IPS-18a (cell line): ENCODE data around the gene CETN1.

ENCODE experiments used
- H3K27ac ChIP-seq: one replicate; pipeline ENCODE4 v1.5.1; 2013; ENCODE audit warnings: low read length
- H3K27me3 ChIP-seq: one replicate; pipeline ENCODE4 v1.6.1; 2013; ENCODE audit warnings: mild to moderate bottlenecking, low read length; ENCODE audit not compliant: control insufficient read depth, insufficient read depth
- H3K36me3 ChIP-seq: one replicate; pipeline ENCODE4 v1.6.1; 2013; ENCODE audit warnings: low read depth, low read length; ENCODE audit not compliant: control insufficient read depth
- H3K4me1 ChIP-seq: one replicate; pipeline ENCODE4 v1.6.1; 2013; ENCODE audit warnings: low read depth, low read length; ENCODE audit not compliant: control insufficient read depth
- H3K4me3 ChIP-seq: one replicate; pipeline ENCODE4 v1.5.1; 2013; ENCODE audit warnings: low read length
- H3K9ac ChIP-seq: one replicate; pipeline ENCODE4 v1.6.1; 2013; ENCODE audit warnings: mild to moderate bottlenecking, low read length, moderate library complexity
- H3K9me3 ChIP-seq: one replicate; pipeline ENCODE4 v1.6.1; 2013; ENCODE audit warnings: low read depth, low read length; ENCODE audit not compliant: control insufficient read depth

Gene CETN1

DNA sequence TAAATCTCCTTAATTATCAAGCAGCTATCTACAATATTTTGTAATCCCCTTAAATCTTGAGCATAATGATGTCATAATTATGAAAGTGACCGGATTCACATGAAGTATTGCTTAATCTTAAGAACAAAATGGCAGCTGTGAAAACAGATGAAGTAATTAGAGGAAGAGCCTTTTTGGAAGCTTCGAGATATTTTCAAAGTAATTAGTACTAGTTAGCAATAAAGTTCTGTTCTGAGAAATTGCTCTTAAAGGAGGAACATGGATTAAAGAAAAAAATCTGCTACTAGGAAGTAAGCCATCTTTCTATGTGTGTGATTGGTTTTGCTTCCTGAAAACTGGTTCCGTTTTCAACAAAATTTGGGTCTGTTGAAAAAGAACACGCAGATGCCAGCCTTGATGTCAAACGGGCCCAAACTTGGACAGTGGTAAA, 34.9 kb downstream of the CETN1 start:
- H3K9ac ChIP-seq = no peak overlapping the region
- H3K27me3 ChIP-seq = no peaks in the 10 kb centered on the region
- H3K36me3 ChIP-seq = no peaks in the 10 kb centered on the region
- H3K27ac ChIP-seq = no peak overlapping the region
- H3K4me3 ChIP-seq = no peak overlapping the region
- H3K4me1 ChIP-seq = no peaks in the 10 kb centered on the region
- H3K9me3 ChIP-seq = no peaks in the 10 kb centered on the region

- Histone ChIP-seq H3K4me3 (no peak overlapping the region), H3K36me3 (no peaks in the 10 kb centered on the region), H3K9ac (no peak overlapping the region), H3K9me3 (no peaks in the 10 kb centered on the region), H3K27me3 (no peaks in the 10 kb centered on the region), H3K27ac (no peak overlapping the region), H3K4me1 (no peaks in the 10 kb centered on the region)
These were observed 35.6 kb downstream of the CETN1 start for GRCh38 chr18:615773-616172.

DNA sequence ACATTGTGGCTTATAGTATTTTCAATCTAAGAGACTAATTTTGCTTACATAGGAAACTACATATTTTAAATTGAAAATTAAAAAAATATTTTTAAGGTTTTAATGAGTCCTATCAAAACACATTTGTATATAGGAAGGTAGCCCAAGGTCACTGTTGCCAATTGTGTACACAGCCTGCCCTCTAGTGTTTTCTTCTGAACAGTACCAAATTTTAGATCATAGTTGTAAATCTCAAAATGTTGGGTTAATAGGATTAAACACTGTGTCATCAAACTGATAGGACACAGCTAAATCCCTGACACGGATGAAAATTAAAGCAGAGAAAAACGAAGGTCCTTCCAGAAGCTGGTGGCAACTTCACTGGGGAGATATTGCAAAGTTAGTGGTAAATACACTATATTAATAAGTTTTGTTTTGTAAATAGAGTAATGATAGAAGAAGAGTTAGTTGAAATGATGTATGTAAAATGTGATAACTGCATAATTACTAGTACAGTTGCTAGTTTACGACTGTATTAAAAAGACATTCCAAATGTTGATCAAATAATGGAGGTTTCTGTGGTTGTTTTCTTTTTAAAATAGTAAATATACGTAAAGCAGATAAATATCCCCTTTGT, 36.3 kb downstream of the CETN1 start:
- no peak overlapping the region for H3K4me3 ChIP-seq
- H3K27ac ChIP-seq = no peak overlapping the region
- H3K4me1 ChIP-seq = no peaks in the 10 kb centered on the region
- H3K27me3 ChIP-seq = no peaks in the 10 kb centered on the region
- no peaks in the 10 kb centered on the region for H3K9me3 ChIP-seq
- no peaks in the 10 kb centered on the region for H3K36me3 ChIP-seq
- H3K9ac ChIP-seq = no peak overlapping the region

- Histone ChIP-seq H3K27me3 (no peaks in the 10 kb centered on the region), H3K4me1 (no peaks in the 10 kb centered on the region), H3K27ac (no peak overlapping the region), H3K36me3 (no peaks in the 10 kb centered on the region), H3K9ac (no peak overlapping the region), H3K9me3 (no peaks in the 10 kb centered on the region), H3K4me3 (no peak overlapping the region)
These were observed 37.9 kb downstream of the CETN1 start for GRCh38 chr18:617970-618504.

DNA sequence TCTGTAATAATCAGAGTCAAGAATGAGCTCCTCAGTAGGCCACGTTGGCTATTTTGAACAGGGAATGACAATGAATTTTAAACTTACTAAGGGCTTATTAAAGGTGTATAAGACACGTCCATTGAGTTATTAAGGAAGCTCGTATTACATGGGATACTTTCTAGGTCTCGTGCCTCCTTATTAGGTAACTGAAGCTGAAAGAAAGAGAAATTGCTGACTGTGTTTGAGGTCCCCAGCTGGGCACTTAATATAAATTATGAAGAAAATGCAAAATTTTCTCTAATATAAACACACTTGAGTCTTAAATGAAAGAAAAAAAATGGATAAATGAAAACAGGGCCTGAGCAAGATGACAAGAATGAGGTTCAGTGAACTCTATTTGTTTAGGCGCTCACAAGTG, 38.4 kb downstream of the CETN1 start:
- Histone ChIP-seq H3K9ac (no peak overlapping the region), H3K36me3 (no peaks in the 10 kb centered on the region), H3K27me3 (no peaks in the 10 kb centered on the region), H3K9me3 (no peaks in the 10 kb centered on the region), H3K4me1 (no peaks in the 10 kb centered on the region), H3K4me3 (no peak overlapping the region), H3K27ac (no peak overlapping the region)

- no peaks in the 10 kb centered on the region for H3K27me3 ChIP-seq
- H3K27ac ChIP-seq = no peak overlapping the region
These were observed 41.3 kb downstream of the CETN1 start for GRCh38 chr18:621291-622043.

GRCh38 chr18:622289-622688, 42.1 kb downstream of the CETN1 start:
- Histone ChIP-seq H3K36me3 (no peaks in the 10 kb centered on the region), H3K4me3 (no peak overlapping the region), H3K4me1 (no peaks in the 10 kb centered on the region), H3K27ac (no peak overlapping the region), H3K27me3 (no peaks in the 10 kb centered on the region), H3K9ac (no peak overlapping the region), H3K9me3 (no peaks in the 10 kb centered on the region)

More at GRCh38 chr18:621291-622043, 41.3 kb downstream of the CETN1 start:
- Histone ChIP-seq H3K36me3 (no peaks in the 10 kb centered on the region), H3K9me3 (no peaks in the 10 kb centered on the region), H3K9ac (no peak overlapping the region), H3K4me1 (no peaks in the 10 kb centered on the region), H3K4me3 (no peak overlapping the region)

DNA sequence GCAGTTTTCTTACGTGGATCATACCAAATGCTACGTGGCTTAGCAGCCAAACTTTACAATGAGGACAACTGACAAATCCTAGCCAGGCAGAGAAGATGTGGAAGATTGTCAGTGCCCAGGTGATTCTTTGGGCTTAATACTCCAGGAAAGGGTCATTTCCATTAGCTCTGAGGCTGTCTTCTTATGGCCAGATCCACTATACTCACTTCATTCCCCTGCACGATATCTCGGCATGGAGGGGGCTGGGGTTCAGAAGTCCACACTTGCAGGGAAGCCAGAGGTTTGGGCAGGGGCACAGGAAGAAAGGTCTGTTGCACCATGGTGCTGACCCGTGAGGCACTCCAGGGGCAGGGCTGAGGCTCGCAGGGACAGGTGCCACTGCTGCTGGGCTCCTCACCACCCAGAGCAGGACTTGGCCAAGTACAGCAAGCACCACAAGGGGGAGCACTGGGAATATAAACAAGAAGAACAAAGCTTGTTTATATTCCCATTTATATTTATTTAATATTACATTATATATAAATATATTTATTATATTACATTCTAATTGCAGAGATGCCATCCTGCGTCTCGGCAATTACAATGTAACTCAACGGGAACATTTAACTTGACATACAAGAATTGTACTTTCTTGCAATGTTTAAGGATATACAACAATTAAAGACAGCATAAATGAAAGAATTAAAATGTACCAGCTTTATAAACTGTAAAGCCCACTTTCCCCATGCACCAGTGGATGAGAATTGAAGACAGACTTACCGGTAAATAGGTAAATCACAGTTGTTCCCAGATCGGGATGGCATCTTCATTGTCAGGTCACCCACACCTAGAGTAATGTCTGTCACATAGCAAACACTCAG, 43.8 kb downstream of the CETN1 start:
- Histone ChIP-seq H3K9ac (no peak overlapping the region), H3K9me3 (no peaks in the 10 kb centered on the region), H3K4me3 (no peak overlapping the region), H3K4me1 (no peaks in the 10 kb centered on the region), H3K27me3 (no peaks in the 10 kb centered on the region), H3K27ac (no peak overlapping the region), H3K36me3 (no peaks in the 10 kb centered on the region)

DNA sequence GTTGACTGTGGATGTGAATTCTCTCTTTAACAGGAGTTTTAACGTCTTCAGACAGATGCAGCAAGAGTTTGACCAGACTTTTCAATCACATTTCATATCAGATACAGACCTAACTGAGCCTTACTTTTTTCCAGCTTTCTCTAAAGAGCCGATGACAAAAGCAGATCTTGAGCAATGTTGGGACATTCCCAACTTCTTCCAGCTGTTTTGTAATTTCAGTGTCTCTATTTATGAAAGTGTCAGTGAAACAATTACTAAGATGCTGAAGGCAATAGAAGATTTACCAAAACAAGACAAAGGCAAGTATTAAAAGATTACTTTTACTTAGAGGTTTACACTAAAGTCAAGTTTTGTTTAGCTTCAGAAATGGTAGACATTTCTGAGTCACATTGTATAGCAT, 47.1 kb downstream of the CETN1 start:
- H3K27ac ChIP-seq = no peak overlapping the region
- H3K4me1 ChIP-seq = peaks cover 4% of the 10 kb centered on the region
- H3K4me3 ChIP-seq = no peak overlapping the region
- H3K27me3 ChIP-seq = no peaks in the 10 kb centered on the region
- no peaks in the 10 kb centered on the region for H3K36me3 ChIP-seq
- no peaks in the 10 kb centered on the region for H3K9me3 ChIP-seq
- no peak overlapping the region for H3K9ac ChIP-seq

- Histone ChIP-seq H3K9me3 (no peaks in the 10 kb centered on the region), H3K4me1 (peaks cover 4% of the 10 kb centered on the region), H3K9ac (no peak overlapping the region), H3K27me3 (no peaks in the 10 kb centered on the region), H3K4me3 (no peak overlapping the region), H3K27ac (no peak overlapping the region), H3K36me3 (no peaks in the 10 kb centered on the region)
These were observed 49.3 kb downstream of the CETN1 start for GRCh38 chr18:629269-630150.

- no peak overlapping the region for H3K4me3 ChIP-seq
- H3K9ac ChIP-seq = no peak overlapping the region
- H3K27ac ChIP-seq = no peak overlapping the region
- peaks cover 10% of the 10 kb centered on the region for H3K4me1 ChIP-seq
- H3K36me3 ChIP-seq = no peaks in the 10 kb centered on the region
- H3K9me3 ChIP-seq = no peaks in the 10 kb centered on the region
- no peaks in the 10 kb centered on the region for H3K27me3 ChIP-seq
These were observed 51.4 kb downstream of the CETN1 start for GRCh38 chr18:631560-631959.
